NCI-H526 treated with DMSO at 0.1 percent for 48 hours (cell line): ENCODE data around the gene SSBP2.

ENCODE experiments used
- DNase-seq: peaks from one replicate; lab custom pipeline; 2025; lab: John Stamatoyannopoulos, UW

Gene SSBP2

DNA sequence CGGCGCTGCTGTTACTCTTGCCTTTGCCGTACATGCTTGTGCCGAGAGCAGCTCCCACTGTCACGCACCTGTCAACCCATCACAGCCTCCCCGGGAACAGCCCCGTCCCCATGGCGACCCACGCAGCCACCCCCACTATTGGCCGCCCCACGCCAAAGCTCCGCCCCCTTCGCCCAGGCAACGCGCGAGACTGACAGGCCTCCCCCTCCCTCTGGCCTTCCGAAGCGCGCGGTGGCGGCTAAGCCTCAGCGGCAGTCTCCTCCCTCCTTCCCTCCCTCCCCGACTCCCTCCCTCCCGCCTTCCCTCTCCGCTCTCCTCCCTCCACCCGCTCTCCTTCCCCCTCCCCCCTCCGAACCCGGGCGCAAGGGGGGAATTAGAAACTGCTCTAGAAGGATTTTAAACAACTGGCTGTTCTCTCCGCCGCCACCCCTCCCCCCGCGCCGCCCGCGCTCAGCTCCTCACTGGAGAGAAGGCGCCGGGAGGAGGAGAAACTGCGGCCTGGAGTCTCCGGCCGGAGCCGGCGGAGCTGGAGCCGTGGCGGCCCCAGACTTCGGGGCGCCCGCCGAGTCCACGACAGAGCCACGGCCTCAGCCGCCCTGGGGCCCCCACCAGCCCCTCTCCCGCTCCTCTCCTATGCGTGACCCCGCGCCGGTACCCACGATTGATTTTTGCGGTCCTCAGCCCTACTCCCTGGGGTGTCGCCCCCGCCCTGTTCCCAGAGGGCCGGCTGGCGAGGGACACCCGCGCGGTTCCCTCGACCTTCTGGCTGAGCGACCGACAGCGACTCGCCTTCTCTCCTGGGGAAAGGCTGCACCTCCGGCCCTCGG, at the start of gene SSBP2:
Gene SSBP2 (minus strand): TSS at position 89 of the 827 bp plus-strand sequence. CDS start 55 bp downstream, at position 34.
- peak; percentile 95 for DNase-seq

DNA sequence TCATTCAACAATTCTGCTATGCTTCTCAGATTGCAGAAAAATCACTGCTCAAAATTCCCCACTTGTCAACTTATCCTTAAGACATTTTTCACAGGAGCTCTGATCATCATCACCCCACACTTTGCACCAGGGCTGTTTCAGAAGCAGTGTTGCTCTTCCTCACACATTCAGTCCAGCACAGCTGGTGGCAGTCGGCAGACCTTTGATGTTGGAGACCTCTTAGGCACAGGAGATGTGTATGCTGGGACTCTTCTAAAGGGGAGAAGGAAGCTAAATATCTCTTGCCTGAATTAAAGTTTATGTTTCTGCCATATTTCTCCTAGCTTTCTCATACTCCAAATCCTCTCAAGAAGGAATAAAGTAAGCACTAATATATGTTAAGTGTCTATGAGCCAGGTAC, 44.8 kb upstream of the SSBP2 start:
- DNase-seq = no peak

DNA sequence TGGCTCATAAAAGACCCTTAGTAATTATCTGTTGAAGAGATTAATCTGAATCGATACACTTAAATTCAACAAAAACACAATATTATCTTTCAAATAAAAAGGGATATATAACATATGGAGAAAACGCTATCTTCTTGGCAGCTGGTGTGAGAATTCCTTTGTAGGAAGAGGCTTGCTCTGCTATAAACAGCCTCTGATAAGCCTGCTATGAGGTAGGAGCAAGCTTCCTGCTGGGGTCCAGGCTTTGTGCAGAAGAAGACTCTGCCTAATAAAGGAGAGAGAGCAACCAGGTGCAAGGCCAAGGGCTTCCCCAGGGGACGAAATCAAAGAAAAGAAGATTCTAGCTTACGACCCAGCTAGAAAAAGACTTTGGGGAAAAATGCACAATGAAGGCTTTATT, 43.3 kb upstream of the SSBP2 start:
- DNase-seq = no peak

DNA sequence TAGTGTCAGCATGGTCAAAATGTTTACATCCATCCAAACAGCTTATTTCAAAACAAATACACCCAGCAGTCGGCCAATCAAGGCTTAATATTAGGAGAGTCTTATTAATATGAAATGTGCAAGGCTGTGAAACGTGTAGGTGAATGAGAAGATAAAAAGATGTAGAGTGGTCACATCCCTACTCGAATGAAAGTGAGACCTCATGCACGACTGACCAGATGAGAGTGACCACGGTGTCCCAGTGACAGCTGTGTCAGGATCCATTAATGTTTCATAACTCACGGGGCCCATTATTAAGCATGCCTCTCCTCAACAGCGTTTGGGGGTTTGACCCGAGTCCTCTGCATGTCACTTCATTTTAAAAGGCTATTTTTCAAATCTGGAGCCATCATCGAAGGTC, 39.4 kb upstream of the SSBP2 start:
- DNase-seq = no peak

DNA sequence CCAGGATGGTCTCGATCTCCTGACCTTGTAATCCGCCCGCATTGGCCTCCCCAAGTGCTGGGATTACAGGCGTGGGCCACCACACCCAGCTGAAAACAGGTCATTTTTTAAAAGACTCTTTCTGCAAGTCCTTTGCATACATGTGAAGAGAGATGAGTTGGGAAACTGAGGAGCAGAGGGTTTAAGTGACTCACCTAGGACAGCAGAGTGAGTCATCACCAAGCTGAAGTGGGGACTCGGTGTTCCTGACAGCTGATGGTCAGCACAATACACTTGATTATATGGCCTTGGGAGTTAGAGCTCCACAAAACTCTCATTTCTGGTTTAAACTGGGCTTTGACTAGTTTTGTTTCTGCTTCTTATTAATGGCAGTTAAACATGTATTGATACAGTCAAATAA, 38.1 kb upstream of the SSBP2 start:
- no peak for DNase-seq

DNA sequence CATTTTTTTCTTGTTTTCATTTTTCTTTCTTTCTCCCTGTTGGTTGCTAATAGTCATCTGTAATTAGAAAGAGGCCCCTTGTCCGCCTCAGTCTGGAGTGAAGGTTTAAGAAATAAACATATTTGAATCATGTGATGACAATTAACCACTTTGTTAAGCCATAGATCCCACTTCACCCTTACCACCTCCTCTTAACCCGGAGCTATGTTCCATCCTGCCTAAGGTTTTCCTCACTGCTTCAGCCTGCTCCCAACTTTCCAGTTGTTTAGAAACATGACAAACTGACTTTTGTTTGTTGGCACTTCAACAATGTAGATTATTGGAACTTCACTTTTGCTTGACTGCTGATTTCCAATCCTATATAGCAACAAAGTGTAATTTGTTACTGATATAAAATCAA, 37.4 kb upstream of the SSBP2 start:
- DNase-seq = no peak

DNA sequence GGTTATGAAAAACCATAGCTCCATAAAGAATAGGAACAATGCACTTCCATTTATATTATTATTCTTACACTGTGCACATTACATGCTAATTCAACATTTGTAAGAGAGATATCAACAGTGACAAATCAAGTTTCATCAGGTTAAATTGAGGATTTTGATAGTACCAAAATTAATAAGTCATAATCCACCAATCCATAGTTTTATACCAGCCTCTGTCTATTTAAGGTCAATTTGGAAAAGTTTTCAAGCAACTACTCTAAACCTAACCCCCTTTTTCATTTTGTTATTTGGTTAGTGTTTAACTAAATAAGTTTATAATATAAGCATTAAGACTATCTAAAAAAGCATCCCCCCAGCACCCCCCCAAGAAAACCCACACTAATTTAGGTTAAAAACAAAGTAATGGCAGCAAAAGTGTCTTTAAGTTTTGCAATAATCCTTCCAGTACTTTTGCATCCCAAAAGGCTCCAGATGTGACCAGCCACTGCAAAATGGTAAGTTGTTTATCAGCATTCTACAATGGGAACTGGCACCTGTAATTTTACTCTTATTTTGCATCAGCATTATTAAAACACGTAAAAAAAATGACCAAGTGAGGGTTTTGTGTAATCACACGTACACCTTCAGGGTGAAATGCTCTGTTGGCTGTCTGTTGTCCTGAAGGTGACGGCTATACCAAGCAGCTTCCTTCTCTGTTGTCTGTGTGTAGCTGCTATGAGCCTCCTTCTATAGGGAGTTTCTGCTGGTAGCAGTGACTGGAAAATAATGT, 36.8 kb upstream of the SSBP2 start:
- peak; percentile 2 for DNase-seq

DNA sequence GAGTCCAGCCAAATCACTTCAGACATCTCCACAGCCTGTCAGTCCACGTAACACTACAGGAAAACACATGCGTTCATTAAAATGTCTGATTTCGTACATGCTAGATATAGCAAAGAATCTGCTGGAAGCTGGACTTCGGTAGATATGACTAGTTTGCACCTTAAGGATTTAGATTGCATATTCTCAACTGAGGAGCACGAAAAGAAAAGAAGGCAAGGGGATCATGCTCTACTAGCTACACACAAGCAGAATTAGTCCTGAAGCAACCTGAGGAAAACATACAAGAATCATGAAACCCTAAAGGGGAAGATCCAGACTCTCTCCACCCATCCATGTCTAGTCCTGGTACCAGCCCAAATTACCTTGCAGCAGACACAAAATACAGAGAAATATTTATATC, 36.1 kb upstream of the SSBP2 start:
- no peak for DNase-seq

DNA sequence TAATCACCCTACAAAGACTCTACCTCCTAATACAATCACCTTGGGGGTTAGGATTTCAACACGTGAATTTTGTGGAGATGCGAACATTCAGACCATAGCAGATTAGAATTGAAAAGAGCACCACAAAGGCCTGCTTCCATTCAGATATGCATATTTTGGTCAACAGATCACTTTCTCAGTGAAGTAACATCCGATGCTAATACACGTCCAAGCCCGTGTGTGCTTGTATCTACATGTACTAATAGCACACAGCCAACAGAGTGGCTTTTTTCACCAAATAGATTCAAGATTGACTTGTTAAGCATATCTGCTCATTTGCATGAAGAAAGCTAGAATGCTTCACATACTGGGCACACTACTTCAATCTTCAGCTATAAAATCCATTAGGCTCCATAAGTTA, 35.6 kb upstream of the SSBP2 start:
- no peak for DNase-seq

DNA sequence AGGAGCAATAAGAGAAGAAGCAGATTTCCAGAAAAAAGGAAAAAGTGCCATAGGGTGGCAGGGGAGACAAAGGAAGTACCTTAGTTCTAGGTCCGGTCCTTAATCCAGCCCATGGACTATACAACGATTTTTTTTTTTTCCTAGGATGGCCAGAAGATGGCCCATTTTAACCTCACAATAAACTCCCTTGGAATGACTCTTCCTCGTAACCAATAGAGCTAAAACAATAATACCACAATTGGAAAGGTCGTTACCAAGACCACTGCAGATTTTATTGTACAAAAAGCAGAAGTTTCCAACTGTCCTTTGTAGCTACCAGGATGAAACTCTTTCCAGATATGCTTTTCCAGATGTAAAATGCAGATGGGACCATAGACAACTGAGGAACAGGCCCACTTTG, 34.4 kb upstream of the SSBP2 start:
- DNase-seq = no peak

DNA sequence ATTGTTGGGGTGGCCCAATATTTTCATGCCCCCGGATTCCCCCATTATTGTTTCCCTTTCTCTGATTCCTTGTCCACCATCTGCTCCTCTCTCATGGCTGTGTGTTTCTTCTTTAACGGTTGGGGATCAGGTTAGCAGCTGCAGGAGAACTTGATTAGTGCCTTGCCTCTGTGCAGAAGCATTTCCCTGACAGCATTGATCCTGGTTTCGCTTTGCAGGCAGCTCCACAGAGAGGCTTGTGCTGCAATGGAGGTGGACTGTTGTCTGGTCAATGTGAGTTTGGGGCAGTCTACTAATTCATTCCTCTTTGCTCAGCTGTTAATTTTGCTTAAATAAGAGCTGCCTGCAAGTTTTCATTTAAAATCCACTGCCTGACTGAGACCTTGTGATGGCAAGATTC, 32.5 kb upstream of the SSBP2 start:
- DNase-seq = no peak

DNA sequence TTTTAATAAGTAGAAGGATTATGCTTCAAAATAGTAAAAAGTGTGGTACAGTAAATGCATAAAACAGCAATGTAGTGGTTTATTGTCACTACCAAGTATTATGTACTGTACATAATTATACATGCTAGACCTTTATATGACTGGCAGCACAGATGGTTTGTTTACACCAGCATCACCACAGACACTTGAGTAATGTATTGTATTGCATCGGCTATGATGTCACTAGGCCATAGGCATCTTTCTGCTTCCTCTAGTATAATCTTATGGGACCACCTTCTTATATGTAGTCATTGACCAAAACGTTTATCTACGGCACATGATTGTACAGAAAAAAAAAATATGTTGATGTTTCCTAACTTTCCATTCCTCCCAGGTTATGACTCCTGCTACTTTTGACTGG, 31.9 kb upstream of the SSBP2 start:
- no peak for DNase-seq

DNA sequence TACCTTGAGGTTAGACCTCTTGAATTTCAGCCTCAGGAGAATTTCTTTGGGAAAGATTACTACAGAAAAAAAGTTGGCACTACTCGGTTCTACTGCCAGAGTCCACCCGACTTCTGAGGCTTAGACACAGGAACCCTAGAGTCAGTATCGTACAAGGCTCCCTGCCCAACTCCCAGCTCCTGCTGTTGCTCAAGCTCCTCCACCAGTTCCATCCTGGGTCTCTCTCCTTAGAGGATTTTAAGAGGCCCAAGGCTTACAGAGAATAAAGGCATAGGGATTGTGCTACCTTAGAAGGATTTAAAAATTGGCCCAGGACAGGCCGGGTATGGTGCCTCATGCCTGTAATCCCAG, 29.0 kb upstream of the SSBP2 start:
- no peak for DNase-seq

DNA sequence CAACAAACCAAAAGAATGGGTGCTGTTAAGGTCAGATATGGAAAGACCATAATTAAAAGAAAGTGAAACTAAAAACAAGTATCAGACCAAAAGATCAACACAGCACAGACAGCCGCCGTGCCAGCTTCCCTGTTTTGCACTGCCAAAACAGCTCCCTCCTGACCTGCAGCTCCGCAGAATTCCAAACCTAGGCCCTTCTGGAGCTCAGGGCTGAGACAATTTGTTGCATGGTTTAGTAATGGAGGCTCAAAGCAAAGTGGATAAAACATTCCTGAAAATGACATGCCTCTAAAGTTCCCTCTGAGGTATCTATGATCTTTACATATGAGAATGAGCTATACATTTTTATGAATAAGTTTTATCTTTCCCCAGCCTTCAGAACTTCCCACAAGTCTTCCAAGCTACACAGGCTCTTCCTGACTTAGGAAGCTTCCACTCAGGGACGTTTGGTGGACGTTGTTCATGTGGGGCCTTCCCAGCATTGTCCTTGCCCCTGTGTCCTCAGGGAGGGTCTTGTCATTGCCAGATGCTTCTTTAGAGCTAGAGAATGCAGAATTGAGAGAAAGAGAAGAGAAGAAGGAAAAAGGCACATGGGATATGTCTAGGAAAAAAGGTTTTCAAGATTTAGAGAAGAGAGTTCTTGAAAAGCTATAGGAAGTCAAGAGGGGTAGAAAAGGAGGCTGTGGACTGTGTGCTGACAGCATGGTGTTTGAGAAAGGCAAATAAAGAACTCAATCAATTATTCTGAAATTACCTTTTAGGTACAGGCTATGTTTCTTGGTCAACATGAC, 28.4 kb upstream of the SSBP2 start:
- no peak for DNase-seq

DNA sequence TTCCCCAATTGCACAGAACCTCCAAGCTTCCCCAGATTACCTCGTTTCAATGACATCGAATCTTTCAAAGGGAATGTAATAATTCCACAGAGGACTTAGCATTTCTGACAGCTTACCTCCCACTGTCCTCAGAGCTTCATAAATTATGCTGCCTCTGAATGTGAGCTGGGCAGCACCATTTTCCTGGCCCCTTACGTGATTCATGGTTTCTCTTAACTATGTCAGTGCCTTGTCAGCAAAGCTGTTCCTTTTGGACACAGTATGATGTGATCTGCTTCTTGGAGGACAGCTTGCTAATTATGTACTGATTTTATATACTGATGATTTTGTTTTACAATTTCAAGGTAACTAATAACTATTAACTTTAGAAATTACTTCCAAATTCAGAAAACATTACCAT, 27.7 kb upstream of the SSBP2 start:
- DNase-seq = no peak

DNA sequence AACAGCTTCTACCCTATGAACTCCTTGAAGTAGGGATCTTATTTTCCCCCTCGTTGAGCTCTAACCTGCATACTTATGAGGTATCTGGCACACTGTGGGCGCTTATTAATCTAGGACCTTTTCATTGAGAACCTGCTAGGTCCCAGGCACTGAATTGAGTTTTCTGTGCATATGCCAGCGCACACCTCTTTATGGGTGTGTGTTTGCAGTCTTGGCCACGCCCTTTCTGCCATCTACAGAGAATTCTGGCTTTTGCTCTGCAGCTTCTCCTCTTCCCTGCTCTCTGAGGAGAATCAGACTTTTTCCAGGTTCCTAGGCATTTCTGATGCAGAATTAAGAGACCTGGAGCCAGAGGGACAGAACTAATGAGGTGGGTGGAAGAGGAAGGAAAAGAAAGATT, 25.4 kb upstream of the SSBP2 start:
- DNase-seq = no peak

DNA sequence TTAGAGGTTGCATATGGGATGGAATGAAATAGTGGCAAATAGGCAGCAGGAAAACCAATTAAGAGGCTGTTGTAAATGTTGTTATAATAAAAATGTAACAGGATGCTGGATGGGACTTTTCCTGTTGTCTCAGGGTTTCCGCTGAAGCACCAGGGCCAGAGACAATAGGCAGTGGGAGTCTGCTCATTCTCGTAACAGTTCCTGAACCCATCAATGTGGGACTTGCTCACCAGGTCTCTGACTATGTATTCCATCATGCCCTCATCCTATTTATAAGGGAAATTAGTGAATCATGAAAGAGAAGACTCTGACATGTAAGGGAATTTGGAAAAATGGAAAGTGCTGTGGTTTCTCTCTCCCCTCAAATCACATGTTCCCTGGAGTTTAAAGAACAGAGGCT, 23.5 kb upstream of the SSBP2 start:
- no peak for DNase-seq

DNA sequence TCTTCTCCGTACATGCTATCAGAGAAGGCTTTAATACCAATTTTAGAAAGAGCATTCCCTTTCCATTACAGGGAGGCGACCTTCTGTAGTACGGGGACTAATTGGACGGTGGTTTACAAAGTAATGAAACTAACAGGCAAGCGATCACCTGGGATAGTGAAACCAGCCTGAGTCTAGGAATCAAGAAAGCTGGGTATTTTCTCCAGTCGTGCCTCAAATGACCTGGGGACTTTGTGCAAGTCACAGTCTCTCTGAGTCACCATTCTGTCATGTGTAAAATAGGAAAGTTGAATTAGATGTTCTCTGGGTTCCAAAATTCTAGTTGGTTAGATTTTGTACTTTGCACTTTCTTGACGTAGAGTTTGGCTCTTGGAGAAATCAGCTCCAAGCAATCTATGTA, 22.7 kb upstream of the SSBP2 start:
- DNase-seq = no peak

DNA sequence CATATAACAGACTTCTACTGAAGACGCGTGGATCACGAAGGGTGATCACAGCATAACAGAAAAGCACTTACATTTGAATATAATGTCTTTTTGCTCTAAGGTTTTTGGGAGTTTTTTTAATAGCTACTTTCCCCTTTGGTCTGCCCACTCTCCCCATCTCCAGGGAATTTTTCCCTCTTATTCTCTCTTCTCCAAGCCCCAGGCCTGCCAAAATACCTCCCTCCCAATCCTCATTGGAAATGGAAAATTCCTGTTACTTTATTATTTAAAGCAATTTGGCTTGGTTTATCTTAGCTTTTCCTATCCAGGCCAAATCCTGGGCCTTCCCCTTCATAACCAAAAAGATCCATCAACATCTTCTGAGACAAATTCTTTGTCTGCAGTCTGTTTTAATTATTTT, 22.3 kb upstream of the SSBP2 start:
- DNase-seq = no peak

DNA sequence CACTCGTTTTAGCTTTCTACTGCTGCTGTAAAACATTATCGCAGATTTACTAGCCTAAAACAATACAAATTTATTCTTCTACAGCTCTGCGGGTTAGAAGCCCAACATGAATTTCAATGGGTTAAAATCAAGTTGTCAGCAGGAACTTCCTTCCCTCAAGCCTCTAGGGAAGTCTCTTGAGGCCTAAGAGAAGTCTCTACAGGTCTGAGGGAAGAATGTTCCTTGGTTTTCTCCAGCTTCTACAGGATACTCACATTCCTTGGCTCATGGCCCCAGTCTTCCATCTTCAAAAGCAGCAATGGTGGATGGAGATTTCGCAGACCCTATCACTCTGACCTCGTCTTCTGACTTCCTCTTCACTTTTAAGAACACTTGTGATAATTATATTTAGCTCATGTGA, 21.6 kb upstream of the SSBP2 start:
- no peak for DNase-seq

DNA sequence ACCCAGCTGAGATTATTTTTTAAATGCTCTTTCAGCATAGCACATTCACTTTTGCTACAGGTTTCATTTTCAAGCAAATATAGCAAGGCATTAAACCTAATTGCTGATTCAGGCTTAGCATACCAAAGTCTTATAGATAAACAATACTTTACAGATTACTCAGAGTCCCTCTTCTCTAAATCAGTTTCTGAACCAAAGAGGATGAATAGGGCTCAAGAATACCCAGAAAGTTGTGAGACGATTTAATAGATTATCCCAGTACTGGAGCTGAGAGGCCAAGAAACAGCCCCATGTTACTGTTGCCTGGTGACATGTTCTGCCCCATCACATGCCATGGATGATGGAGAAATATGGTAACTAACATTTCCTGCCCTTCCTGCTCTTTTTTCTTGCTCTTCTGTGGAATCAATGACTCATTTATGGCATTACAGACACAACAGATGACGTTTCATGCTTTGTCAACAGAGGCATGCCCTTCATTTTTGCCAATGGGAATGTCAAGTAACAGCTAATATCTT, 18.1 kb upstream of the SSBP2 start:
- no peak for DNase-seq

DNA sequence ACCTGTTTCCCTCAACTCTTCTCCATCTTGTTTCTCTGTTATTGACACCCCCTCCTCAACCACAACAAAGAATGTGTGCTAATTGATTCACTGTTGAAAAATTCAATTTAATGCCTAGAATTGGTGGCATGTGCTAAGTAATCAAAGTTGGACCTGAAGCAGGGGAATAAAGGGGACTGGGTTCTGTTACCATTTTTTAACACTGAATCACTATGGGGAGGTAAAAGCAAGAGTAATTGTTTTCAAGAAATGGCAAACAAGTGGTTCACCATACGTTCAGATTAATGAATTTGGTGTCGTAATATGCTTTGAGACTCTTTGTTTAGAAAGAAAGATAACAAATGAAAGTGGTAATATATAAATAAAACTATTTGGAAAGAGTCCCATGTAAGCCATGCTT, 17.0 kb upstream of the SSBP2 start:
- no peak for DNase-seq

DNA sequence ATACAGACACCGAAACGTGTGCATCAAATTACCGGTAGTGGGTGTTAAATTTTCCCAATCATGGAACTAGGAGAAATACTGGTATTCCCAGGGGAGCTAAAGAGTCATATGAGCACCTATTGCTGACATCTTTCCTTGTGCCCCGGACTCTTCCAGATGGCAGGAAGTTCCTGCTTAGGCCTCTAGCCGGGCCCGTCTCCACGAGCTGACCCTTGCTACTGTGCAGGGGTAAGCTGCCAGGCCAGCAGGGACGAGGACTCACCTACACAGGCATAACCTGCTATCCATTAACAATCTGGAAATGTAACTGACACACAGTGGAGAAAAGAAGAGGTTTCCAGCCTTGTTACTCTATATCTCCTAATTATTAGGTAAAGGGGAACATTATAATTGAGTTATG, 16.2 kb upstream of the SSBP2 start:
- no peak for DNase-seq
